ENCODE data around the gene MACROD1. TPM values are rescaled to one million over a fixed set of nuclear protein-coding genes. Genes with fewer than 3 reads are reported as not detected.
A peak's percentile ranks its signal among the peaks of the same experiment; 100 is the strongest.

Gene MACROD1
- total and polyA plus RNA-seq, 2 donors, result 9.8 to 25.1 TPM

DNA sequence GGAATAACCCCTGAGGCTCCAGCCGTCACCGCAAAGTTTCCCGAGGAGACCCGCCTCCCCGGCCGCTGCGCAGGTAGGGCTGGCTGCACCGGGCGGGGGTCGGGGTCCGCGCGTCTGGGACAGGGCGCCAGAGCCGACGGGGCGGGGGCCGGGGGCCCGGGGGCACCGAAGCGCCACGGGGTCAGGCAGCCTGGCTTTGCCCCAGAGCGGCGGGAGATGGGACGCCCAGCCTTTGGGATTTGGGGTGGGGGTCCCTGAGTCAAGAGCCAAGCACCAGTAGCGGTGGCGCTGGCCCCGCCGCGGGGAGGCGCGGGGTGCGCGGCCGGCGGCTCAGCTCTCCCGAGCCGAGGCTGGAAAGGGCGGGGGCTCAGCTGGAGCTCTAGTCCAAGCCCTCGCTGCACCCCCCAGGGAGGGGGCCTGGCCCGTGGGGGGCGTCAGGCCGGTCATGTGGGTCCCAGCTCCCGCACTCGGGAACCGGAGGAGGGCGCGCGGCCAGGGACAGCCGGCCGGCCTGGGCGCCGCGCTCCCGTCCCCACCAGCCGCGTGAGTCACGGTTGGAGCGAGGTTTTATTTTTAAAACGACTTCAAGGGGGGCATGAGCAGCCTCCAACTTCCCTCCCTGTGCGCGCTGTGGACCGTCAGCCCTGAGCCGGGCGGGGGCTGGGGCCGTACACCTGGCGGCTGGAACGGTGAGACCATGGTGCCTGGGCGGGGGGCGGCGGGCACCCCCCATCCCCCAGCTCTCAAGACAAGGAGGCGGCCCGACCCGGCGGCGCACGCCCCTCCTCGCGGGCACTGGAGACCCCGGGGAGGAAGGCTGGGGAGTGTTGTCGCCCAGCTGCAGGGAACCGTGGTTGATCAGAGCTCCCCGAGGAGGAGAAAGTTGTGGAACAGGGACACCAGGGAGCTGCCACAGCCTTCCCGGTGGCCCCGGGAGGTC lies 129.6 kb downstream of the MACROD1 start:
- no peaks in the 10 kb centered on the region for H3K36me3 ChIP-seq (ENCODE audit: insufficient read depth)
- H3K27ac ChIP-seq (ENCODE audit: low read depth), result no peak overlapping the region
- no peaks in the 10 kb centered on the region for H3K4me1 ChIP-seq (ENCODE audit: insufficient read depth)
- no peak for DNase-seq (ENCODE audit: extremely low spot score)
- peak overlapping the region; percentile 42 for H3K4me3 ChIP-seq (ENCODE audit: low read depth, low read length)
- 3% methylated on average over 85 of the region's 85 CpGs for WGBS

- WGBS, result 1% methylated on average over 49 of the region's 64 CpGs
- no peaks in the 10 kb centered on the region for H3K36me3 ChIP-seq (ENCODE audit: insufficient read depth)
- H3K27ac ChIP-seq (ENCODE audit: low read depth), result no peak within 1 kb of the TSS
- DNase-seq (ENCODE audit: extremely low spot score), result no peak
- peak within 1 kb of the TSS; percentile 42 for H3K4me3 ChIP-seq (ENCODE audit: low read depth, low read length)
- H3K4me1 ChIP-seq (ENCODE audit: insufficient read depth), result no peaks in the 10 kb centered on the region
Observed at GRCh38 chr11:64035576-64035975, 130.3 kb downstream of the MACROD1 start, which contains the start of gene FLRT1. TSS of gene FLRT1 (plus strand) at chr11:64035931. CDS start at chr11:64116268, 80,337 bp downstream.

GRCh38 chr11:64035081-64035524 lies 130.8 kb downstream of the MACROD1 start:
- H3K36me3 ChIP-seq (ENCODE audit: insufficient read depth), result no peaks in the 10 kb centered on the region
- H3K27ac ChIP-seq (ENCODE audit: low read depth), result no peak overlapping the region
- 10% methylated on average over 17 of the region's 17 CpGs for WGBS
- H3K4me1 ChIP-seq (ENCODE audit: insufficient read depth), result no peaks in the 10 kb centered on the region
- peak overlapping the region; percentile 42 for H3K4me3 ChIP-seq (ENCODE audit: low read depth, low read length)
- no peak for DNase-seq (ENCODE audit: extremely low spot score)

DNA sequence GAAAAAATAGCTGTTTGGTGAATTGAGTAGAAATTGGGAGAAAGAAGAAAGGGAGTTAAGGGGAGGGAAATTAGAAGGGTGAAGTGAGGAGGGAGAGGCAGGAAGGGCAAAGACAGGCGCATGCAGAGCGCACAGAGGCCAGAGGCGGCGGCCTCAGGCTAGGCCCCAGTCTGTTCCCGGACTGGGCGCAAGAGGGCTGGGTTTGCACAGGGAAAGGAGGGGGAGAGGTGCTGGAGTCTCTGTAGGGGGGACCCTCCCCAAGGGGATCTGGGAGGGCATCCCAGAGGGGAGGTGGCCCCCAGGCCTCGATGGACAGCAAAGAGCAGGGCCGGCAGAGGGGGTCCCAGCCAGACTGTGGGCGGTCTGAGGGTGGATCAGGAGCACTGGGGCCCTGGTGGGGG lies 131.5 kb downstream of the MACROD1 start:
- no peaks in the 10 kb centered on the region for H3K36me3 ChIP-seq (ENCODE audit: insufficient read depth)
- H3K4me3 ChIP-seq (ENCODE audit: low read depth, low read length), result no peak overlapping the region
- 76% methylated on average over 9 of the region's 9 CpGs for WGBS
- no peaks in the 10 kb centered on the region for H3K4me1 ChIP-seq (ENCODE audit: insufficient read depth)
- no peak for DNase-seq (ENCODE audit: extremely low spot score)
- no peak overlapping the region for H3K27ac ChIP-seq (ENCODE audit: low read depth)

DNA sequence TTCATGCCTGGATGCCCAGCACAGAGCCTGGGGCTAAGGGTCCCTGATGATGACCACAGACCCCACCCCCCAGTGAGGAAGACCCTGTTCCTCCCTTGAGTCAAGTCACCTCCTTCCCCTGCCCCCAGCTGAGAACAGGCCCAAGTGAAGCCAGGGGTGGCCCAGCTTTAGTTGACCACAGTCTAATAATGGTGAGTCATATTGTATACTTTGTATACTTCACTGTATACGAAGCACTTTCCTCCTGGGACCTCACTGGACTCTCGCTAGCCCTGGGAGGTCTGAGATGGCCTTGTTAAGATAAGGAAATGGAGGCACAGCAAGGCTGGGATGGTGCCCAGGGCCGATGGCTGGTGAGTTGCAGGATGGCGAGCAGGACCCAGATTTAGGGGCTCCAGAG lies 133.9 kb downstream of the MACROD1 start:
- Histone ChIP-seq H3K4me1 (ENCODE audit: insufficient read depth) (no peaks in the 10 kb centered on the region), H3K27ac (ENCODE audit: low read depth) (no peak overlapping the region), H3K4me3 (ENCODE audit: low read depth, low read length) (no peak overlapping the region), H3K36me3 (ENCODE audit: insufficient read depth) (no peaks in the 10 kb centered on the region)
- DNase-seq (ENCODE audit: extremely low spot score), result no peak
- 81% methylated on average over 4 of the region's 4 CpGs for WGBS

DNA sequence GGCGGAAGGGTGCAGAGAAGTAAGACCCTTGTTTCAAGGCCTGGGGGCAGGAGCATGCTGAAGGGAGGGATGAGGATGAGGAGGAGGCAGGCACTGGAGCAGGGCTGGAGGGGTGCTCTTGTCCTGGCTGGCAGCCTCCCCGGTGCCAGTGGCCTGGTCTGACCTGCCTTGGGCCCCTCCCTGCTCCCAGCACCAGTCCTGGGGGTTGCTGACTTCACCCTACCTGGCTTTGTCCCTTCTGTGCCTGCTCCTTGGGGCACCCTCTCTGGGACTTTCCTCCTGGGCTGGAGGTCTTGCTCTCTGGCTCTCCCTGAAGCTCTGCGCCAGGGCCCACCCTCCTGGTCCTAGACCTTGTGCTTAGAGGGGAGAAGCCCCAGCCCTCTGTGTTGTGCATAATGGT lies 134.9 kb downstream of the MACROD1 start:
- Histone ChIP-seq H3K36me3 (ENCODE audit: insufficient read depth) (no peaks in the 10 kb centered on the region), H3K27ac (ENCODE audit: low read depth) (no peak overlapping the region), H3K4me3 (ENCODE audit: low read depth, low read length) (no peak overlapping the region), H3K4me1 (ENCODE audit: insufficient read depth) (no peaks in the 10 kb centered on the region)
- no peak for DNase-seq (ENCODE audit: extremely low spot score)
- 83% methylated on average over 3 of the region's 3 CpGs for WGBS

DNA sequence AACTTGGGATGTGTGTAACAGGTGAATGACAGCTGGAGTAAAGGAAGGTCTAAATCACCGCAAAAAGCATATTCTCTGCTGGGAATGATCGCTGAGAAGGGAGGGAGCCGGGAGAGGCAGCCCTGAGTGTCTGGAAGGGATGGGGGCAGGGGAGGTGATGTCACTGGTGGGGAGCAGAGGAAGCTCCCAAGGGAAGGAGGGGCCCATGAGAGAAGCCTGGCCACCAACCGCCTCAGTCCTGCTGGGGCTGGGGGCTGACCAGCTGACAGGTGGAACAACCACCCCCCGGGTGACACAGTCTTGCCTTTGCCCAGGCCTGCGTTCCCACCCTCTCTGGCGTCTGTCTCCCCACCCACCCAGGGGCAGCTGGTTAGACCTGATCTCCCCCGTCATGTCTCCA lies 136.1 kb downstream of the MACROD1 start:
- no peak overlapping the region for H3K4me3 ChIP-seq (ENCODE audit: low read depth, low read length)
- H3K4me1 ChIP-seq (ENCODE audit: insufficient read depth), result no peaks in the 10 kb centered on the region
- DNase-seq (ENCODE audit: extremely low spot score), result no peak
- no peak overlapping the region for H3K27ac ChIP-seq (ENCODE audit: low read depth)
- 80% methylated on average over 8 of the region's 8 CpGs for WGBS
- no peaks in the 10 kb centered on the region for H3K36me3 ChIP-seq (ENCODE audit: insufficient read depth)

DNA sequence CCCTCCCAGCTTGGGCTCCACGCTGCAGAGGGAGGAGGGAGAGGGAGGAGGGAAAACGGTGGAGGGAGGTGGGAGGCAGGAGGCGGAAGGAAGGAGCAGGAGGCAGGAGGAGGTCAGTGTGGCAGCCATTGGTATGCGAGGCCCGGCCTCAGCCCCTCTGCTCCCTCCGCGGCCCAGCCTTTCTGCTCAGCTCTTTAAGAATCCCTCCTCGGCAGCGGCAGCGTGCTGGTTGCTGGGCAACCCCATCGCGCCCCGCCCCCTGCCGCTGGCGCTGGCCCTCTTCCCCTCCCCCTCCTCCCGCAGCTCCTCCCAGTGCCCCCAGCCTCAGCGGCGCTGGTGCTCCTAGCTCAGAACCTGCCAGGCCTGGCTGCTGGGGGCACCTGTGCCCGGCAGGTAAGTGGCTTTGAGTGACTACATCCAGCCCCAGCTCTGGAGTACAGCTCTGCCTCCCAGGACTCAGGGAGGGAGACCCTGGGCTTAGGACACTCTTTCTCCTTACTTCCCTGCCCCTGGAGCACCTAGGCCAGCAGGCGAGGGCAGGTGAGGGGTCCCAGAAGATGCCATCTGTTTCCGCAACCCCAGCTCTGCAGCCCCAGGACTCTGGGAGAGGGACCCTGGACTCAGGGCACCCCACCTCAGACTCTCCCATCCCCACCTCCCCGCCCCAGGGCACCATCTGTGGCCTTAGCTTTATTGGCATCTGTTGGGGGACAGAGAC lies 137.4 kb downstream of the MACROD1 start:
- Histone ChIP-seq H3K36me3 (ENCODE audit: insufficient read depth) (no peaks in the 10 kb centered on the region), H3K4me3 (ENCODE audit: low read depth, low read length) (no peak overlapping the region), H3K27ac (ENCODE audit: low read depth) (no peak overlapping the region), H3K4me1 (ENCODE audit: insufficient read depth) (no peaks in the 10 kb centered on the region)
- no peak for DNase-seq (ENCODE audit: extremely low spot score)
- 18% methylated on average over 22 of the region's 22 CpGs for WGBS

DNA sequence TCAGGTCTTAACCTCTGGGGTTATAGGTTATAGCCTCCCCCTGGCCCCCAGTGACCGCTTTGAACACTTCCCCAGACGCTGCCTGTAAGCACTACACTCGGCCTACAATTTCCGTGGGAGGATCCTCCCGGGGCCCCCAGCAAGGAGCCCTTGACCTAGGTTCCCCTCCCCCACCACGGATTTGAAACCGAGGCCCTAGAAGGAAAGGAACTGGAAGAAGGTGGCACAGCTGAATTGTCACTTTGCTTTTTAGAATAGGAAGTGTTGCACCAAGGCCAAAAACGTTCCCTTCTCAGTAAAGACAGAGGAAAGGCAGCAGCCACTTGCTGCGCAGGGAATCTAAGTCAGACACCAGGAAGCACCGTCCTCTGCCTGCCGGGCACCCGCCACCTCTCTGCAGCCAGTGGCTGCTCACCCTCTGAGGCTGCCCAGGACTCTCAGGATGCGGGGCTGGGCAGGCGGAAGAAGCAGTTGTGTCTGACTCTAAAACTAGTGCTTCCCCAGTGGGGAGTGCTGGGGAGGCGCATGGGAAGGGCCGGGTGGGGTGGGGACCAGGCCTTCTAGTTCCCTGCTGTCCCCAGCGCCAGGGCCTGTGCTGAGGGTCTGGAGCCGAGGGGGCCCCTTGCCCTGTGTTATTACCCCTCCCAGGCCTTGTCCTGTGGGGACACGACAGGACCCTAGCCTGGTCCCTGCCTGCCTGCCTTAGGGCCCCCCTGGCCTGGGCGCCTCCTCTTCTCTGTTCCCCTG lies 138.1 kb downstream of the MACROD1 start:
- Histone ChIP-seq H3K36me3 (ENCODE audit: insufficient read depth) (no peaks in the 10 kb centered on the region), H3K4me3 (ENCODE audit: low read depth, low read length) (no peak overlapping the region), H3K4me1 (ENCODE audit: insufficient read depth) (no peaks in the 10 kb centered on the region), H3K27ac (ENCODE audit: low read depth) (no peak overlapping the region)
- DNase-seq (ENCODE audit: extremely low spot score), result no peak
- WGBS, result 58% methylated on average over 20 of the region's 20 CpGs

DNA sequence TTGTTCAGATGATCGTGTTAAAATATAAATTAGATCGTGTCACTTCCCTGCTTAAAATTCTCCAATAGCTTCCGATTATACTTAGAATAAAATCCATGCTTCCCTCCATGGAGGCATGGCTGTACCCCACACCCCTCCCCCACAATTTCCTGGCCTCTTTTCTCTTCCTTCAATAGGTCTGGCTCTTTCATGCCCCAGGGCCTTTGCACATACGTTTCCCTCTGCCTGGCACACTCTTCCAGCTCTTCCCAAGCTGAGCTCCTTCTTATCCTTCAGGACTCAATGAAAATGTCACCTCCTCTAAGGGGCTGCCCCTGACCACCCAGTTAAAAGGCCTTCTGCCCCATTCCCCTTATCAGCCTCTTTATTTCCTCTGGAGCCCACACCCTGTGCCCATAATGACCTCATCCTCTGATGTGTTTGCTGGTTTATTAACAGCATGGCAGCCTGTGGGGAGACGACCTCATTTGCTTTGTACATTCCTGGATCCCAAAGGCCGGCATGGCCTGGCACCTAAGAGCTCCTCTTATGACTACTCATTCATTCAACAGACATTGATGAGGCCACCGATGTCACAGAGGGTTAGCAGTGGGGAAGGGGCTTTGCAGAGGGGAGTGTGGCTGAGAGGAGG lies 139.2 kb downstream of the MACROD1 start:
- no peak for DNase-seq (ENCODE audit: extremely low spot score)
- no peak overlapping the region for H3K4me3 ChIP-seq (ENCODE audit: low read depth, low read length)
- H3K36me3 ChIP-seq (ENCODE audit: insufficient read depth), result no peaks in the 10 kb centered on the region
- H3K4me1 ChIP-seq (ENCODE audit: insufficient read depth), result no peaks in the 10 kb centered on the region
- 88% methylated on average over 7 of the region's 7 CpGs for WGBS
- no peak overlapping the region for H3K27ac ChIP-seq (ENCODE audit: low read depth)

GRCh38 chr11:64025205-64025604 lies 140.7 kb downstream of the MACROD1 start:
- no peaks in the 10 kb centered on the region for H3K4me1 ChIP-seq (ENCODE audit: insufficient read depth)
- WGBS, result 91% methylated on average over 4 of the region's 4 CpGs
- no peaks in the 10 kb centered on the region for H3K36me3 ChIP-seq (ENCODE audit: insufficient read depth)
- H3K4me3 ChIP-seq (ENCODE audit: low read depth, low read length), result no peak overlapping the region
- no peak for DNase-seq (ENCODE audit: extremely low spot score)
- H3K27ac ChIP-seq (ENCODE audit: low read depth), result no peak overlapping the region

- no peak overlapping the region for H3K4me3 ChIP-seq (ENCODE audit: low read depth, low read length)
- no peaks in the 10 kb centered on the region for H3K4me1 ChIP-seq (ENCODE audit: insufficient read depth)
- no peak for DNase-seq (ENCODE audit: extremely low spot score)
- no peak overlapping the region for H3K27ac ChIP-seq (ENCODE audit: low read depth)
- no peaks in the 10 kb centered on the region for H3K36me3 ChIP-seq (ENCODE audit: insufficient read depth)
- WGBS, result 86% methylated on average over 20 of the region's 20 CpGs
Observed at GRCh38 chr11:64023712-64024710, 141.9 kb downstream of the MACROD1 start.

Data from urinary bladder (tissue), 4 donors.